HG03039 (cell line): ENCODE results near the gene PIK3C3.

Source experiments
- ATAC-seq: cut with Tn5 transposase; IDR thresholded peaks from one replicate; pipeline ENCODE4 v1.9.1; 2021; ENCODE audit warnings: mild to moderate bottlenecking, moderate library complexity; ENCODE audit not compliant: unreplicated experiment

PIK3C3 gene

GRCh38 chr18:41954827-41955613 lies at the start of gene PIK3C3:
Gene PIK3C3 (plus strand): TSS chr18:41955234. CDS start chr18:41955292, 58 bp downstream.
- peak; percentile 98 for ATAC-seq

DNA sequence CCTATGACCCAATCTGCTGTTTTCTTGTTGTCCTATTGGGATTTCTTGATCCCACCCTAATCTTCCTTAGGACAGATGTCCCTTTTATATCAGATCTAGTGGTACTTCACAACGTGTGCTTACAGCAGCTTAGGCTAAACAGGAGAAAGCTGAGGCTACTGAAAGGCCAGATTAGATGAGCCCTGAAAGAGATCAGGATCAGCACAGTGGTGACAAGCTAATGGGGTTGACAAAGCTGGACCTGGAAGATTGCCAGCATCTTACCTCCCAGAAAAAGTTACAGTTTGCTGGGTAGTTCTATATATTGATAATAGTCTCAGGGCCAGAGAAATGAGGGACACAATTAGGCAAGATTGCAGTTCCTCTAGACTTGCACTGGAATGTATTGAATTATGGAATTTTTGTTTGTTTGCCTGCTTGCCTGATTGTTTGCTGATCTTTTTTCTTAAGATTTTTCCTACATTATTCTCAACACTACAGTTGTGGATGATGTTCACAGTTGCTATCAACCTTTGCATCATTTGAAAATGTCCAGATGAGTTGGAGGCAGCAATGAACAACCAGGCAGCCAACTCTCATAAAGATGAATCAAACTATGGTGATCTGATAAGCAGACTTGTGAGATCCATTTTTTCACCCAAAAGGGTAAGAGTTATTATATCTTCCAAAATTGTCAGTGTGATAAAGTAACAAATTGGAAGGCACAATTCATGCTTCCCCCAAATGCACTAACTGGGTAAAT lies 49.1 kb upstream of the PIK3C3 start:
- ATAC-seq = no peak

DNA sequence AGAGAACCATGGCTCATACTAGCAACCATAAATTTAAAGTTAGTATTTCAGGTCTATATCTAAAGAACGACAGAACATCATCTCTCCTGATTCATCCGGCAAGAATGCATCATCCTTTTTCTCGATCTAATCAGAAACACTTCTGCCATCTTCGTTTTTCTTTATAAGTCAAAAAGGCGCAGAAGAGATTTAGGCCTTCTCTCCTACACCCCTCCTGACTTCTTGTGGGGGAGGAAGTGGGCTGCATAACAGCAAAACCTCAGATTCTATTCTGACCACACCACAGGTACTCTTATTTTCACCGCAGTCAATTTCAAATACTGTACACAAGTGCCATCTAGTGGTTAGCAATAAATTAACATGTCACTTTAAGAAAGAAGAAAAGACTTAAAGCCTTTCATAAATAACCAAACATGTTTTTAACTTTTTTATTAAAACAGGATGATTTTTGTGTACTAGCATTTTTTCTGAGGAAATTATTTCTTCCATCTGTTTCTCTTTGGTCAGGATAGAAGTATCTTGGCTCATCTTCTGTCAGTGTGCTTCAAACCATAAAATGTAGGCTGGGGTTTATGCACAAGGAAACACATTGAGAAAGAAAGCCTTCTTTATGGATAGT lies 48.4 kb upstream of the PIK3C3 start:
- ATAC-seq = peak; percentile 88

DNA sequence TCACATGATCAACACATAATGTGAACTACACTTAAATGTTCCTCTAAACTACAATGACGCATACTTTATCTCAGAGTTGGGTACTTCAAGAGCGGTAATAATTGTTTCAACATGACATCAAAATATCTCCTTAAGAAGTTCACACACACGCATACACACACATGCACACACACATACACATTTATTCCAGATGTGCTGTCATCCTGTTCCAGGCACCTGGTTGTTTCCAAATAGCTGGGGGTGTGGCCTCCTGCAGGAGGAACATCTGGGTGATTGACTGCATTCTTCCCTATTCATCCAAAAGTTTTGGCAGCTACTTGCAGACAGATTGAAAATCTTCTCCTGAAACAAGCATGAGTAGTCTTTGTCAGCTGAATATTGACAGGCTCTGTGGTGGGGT lies 37.9 kb upstream of the PIK3C3 start:
- ATAC-seq = no peak

DNA sequence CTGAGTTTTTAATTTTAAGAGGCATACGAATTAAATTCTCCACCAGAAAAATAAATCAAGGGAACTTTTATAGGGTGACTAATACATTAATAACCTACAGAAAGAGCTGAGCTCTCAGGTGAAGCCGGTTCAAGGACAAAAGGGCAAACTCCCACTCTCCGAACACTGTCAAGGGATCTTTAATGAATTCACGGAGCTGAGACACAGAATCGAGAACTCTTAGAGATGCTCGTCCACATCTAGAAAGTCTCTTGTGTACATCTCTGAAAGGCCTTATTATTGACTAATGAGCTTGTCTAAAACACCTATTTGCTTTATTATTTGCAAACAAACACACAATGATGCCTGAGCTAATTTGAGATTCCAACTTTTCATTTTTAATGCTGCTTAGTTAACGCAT lies 33.3 kb upstream of the PIK3C3 start:
- ATAC-seq = no peak

GRCh38 chr18:41922176-41922575 lies 32.9 kb upstream of the PIK3C3 start:
- no peak for ATAC-seq

- no peak for ATAC-seq
Observed at GRCh38 chr18:41922841-41923240, 32.2 kb upstream of the PIK3C3 start.

DNA sequence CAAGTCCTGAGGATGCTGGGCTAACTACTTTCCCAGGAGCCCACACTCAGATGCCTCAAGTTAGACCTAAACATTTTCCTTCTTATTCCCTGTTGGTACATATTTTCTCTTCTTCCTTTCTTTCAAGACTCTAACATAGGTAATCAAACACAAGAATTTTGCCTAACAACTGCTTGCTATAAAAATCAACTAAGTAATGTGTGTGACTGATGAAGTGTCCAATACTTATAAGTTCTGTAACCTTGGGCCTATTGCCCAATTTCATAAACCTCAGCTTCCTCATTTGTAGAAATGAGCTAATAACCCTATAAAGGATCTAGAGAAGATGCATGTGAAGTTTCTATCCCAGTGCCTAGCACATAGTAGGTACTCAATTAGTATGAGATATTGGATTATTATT lies 31.6 kb upstream of the PIK3C3 start:
- ATAC-seq = no peak

DNA sequence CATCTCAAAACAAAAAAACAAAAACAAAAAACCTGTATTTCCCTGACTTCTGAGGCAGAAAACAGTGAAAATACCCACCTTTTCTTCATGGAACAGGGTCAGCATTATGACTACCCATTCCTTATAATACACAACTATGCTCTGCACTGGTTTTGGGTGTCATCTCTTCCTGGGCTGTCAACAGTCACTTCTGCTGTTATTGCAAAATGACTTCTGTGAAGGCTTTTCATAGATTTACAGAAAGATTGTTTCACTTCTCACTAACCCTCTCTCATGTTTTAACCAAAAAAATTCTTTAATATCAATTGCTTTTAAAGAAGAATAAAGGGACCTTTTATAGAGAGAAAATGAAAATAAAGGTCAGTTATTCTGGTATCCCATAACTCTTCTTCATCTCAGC lies 26.5 kb upstream of the PIK3C3 start:
- ATAC-seq = no peak

GRCh38 chr18:41932899-41933298 lies 22.1 kb upstream of the PIK3C3 start:
- ATAC-seq = no peak

GRCh38 chr18:41933778-41934177 lies 21.3 kb upstream of the PIK3C3 start:
- ATAC-seq = no peak

DNA sequence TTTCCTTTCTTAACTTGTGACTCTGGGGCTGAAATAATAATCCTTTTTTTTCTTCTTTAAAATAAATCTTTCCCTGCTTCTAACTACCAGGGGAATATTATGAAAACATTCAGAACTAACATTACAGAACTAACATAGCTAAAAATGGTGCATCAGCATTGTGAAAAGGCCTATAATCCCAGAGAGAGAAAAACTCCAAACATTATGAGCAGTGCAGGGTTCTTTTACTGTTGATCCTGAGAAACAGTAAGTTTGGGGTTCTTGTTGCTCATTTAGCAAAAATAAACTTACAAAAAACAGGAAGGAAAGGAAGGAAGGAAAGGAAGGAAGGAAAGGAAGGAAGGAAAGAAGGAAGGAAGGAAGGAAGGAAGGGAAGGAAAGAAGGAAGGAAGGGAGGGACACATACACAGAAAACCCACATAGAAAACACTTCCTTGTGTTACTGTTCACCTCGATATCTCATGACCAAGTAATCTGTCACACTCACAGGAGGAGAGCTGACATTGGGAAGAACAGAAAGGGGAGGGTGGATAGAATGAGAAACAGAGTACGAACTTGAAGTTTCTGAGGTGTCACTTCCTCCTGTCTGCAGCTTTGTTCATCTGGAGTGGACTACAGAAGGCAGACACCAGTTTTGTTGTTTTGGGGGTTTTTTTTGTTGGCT lies 18.4 kb upstream of the PIK3C3 start:
- no peak for ATAC-seq

DNA sequence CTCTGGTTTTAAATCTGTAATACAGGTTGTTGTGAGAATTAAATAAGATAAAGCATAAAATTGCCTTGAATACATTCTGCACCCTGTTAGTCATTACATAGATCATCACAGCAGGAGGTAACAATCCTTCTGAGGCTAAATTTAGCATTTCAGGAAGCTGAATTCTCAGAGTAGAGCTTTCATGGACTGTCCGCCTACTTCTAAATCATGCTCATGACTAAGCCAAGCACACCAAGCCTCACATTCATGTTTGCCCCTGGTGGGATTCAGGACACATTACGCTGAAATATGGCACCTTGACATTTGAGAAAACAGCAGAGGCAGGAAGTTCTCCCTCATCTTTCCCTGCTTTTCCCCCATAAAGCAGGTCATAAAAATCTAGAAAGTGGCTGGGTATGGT lies 16.6 kb upstream of the PIK3C3 start:
- ATAC-seq = no peak

GRCh38 chr18:41939326-41939725 lies 15.7 kb upstream of the PIK3C3 start:
- no peak for ATAC-seq

GRCh38 chr18:41940506-41941215 lies 14.4 kb upstream of the PIK3C3 start:
- ATAC-seq = no peak

DNA sequence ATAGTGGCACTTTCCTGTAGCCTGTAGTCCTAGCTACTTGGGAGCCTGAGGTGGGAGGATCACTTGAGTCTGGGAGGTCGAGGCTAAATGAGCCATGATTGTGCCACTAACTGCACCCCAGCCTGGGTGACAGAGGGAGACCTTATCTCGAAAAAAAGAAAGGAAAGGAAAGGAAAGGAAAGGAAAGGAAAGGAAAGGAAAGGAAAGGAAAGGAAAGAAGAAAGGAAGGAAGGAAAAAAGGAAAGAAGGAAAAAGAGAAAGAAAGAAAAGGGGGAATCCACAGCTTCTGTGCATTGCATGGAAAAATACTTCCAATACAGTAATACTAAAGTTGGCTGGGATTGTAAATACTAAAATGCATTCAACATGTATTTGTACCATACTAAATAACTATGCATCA lies 12.8 kb upstream of the PIK3C3 start:
- ATAC-seq = no peak

DNA sequence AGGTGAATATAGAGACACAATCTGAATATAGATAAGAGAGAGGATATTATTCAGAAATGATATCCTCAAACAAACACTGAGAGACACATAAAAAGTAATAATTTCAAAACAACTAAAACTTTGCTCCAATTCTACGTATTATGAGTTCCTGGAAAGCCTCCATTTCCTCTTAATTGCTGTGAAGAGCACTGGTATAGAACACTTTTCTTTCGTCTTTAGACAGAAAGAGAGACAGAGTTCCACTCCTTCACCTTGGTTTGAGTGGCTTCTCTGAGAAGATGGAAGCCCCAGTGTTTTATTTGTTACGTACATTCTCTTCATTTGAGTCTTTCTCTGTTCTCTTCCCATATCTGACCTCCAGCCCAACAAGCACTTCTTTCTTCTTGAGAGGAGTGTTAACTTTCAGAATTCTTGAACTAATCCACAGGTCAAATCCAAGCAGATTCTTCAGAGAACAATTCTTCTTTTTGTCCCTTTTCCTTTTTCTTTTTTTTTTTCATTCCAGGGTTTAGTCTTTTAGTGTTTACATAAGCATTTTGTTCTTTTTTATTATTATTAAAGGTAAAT lies 6.4 kb upstream of the PIK3C3 start:
- no peak for ATAC-seq

- ATAC-seq = no peak
Observed at GRCh38 chr18:41949206-41949920, 5.7 kb upstream of the PIK3C3 start.

- ATAC-seq = no peak
Observed at GRCh38 chr18:41955688-41956087, 654 bp downstream of the PIK3C3 start.

- ATAC-seq = no peak
Observed at GRCh38 chr18:41959045-41959444, 4.0 kb downstream of the PIK3C3 start.
